Measurements from ENCODE around the gene IGDCC3. TPM values are rescaled to one million over a fixed set of nuclear protein-coding genes. Genes with fewer than 3 reads are reported as not detected.

The IGDCC3 gene
- total and polyA plus RNA-seq, 12 donors: under 0.01 to 0.57 (median 0.16) TPM; not detected in 4

DNA sequence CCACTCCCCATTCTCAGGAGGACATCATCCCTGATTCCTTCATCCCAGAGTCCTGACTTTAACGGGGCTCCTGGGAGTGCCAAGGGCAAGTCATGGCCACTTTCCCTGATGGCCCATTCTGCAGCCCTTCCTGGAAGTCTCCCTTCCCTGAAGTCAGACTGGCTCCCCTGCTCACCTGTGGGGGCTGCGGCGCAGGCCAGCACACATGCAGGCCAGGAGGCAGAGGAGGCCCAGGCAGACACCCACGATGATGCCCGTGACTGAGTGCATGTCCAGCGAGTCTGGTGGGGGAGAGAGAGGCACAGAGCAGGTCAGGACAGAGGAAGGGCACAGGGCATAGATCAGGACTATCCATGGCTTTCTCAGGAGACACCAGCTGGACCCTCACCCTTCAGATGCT is 8.6 kb upstream of the IGDCC3 start:
- no peaks in the 10 kb centered on the region for H3K9me3 ChIP-seq
- intact Hi-C loops (cut with DNase I): loop anchor here in 2 of 10 donors (5.0 kb wide), 2 partner anchors 69 to 199 kb away; partner anchors contain the start of gene CLPX (in 1 of the 2)
- peaks cover 7 to 25% (median 20%) of the 10 kb centered on the region in 9 donors for H3K4me1 ChIP-seq
- H3K36me3 ChIP-seq: no peaks in the 10 kb centered on the region
- H3K27me3 ChIP-seq: no peaks in the 10 kb centered on the region
- no peak for DNase-seq
- peak overlapping the region in 4 of 10 donors; percentile 21 to 56 (median 34) for H3K27ac ChIP-seq
- H3K4me3 ChIP-seq: no peak overlapping the region
- TF ChIP-seq, protein P1, sequence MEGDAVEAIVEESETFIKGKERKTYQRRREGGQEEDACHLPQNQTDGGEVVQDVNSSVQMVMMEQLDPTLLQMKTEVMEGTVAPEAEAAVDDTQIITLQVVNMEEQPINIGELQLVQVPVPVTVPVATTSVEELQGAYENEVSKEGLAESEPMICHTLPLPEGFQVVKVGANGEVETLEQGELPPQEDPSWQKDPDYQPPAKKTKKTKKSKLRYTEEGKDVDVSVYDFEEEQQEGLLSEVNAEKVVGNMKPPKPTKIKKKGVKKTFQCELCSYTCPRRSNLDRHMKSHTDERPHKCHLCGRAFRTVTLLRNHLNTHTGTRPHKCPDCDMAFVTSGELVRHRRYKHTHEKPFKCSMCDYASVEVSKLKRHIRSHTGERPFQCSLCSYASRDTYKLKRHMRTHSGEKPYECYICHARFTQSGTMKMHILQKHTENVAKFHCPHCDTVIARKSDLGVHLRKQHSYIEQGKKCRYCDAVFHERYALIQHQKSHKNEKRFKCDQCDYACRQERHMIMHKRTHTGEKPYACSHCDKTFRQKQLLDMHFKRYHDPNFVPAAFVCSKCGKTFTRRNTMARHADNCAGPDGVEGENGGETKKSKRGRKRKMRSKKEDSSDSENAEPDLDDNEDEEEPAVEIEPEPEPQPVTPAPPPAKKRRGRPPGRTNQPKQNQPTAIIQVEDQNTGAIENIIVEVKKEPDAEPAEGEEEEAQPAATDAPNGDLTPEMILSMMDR (IDR thresholded peaks at IDR 0.05): no peak
- WGBS, 2 donors: 70% methylated on average over 6 of the region's 6 CpGs
- no peak for ATAC-seq

DNA sequence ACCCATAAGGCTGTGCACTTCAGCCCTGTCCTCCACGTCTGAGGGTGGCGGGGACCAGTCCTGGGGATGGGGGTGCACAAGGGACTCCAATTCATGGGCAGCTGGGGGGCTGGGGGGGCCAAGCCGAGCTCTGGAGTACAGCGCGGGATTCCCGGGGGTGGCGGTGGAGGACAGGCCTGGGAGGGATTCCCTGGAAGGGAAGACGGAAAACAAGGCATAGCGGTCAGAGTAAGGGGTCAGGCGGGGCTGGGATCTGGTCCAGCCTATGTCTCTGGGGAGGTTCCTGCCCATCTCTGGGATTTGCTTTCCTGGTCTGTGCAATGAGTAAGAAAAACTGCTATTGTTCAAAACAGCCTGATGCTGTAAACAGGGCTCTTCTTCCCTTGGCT is 8.1 kb upstream of the IGDCC3 start:
- peak overlapping the region in 6 of 10 donors; percentile 21 to 56 (median 34) for H3K27ac ChIP-seq
- peak overlapping the region in 6 of 10 donors; percentile 31 to 48 (median 44) for H3K4me3 ChIP-seq
- intact Hi-C loops (cut with DNase I): loop anchor here (1.0 to 5.0 kb wide), 5 partner anchors 67 to 199 kb away; partner anchors contain the start of gene CLPX (in 1 of the 10)
- TF ChIP-seq, protein P1 (IDR thresholded peaks at IDR 0.05): no peak
- peaks cover 0 to 4% (median 0%) of the 10 kb centered on the region in 7 donors for H3K27me3 ChIP-seq
- no peaks in the 10 kb centered on the region for H3K36me3 ChIP-seq
- H3K4me1 ChIP-seq: peaks cover 7 to 25% (median 20%) of the 10 kb centered on the region in 9 donors
- ATAC-seq (peak; percentile 43 to 78 (median 64)), DNase-seq (peak; percentile 48 to 63)
- no peaks in the 10 kb centered on the region for H3K9me3 ChIP-seq
- WGBS, 2 donors: 21 to 29% methylated on average over 10 of the region's 10 CpGs

DNA sequence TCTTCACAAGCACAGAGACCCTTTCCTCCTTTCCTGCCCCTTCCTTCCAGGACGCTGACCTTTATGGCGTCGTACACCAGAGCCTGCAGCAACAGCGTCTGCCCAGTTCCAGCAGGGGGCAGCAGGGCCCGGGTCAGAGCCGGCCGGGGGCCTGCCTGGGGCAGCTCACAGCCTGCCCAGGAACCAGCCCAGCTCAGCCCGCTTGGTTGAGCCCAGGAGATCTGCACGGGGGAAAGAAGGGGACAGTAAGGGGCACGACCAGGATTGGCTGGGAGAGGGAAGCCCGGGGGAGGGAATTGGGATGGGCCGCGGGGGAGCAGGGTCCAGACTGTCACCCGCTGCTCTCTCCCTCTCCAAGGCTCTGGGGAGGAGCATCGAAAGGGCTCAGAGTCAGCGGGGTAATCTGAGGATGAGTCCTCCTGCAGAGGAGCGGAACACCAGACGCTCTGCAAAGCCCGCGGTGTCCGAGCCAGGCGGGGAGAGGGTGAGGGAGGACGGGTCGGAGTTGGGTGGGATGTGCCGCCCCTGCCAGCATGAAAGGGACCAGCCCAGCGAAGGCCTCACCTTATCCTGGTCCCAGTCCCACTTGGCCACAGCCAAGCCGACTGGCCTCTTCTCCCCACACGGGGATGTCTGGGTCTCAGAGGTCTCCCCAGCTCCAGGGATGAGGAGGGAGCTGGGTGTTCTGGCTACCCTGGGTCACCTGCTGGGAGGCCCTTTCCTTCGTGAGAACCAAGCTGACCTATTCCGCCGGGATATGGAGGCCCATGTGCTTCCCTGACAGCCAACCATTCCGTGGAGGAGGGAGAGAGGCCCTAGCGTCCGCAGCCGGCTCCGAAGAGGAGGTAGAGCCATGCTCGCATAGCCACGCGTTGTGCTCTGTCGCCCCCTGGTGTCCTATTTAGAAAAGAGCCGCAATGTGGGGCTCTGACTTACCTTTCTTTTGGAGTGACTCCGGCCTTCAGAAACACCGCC is 7.4 kb upstream of the IGDCC3 start:
- peak; percentile 84 to 90 for DNase-seq
- Histone ChIP-seq H3K27ac (peak overlapping the region in 8 of 10 donors; percentile 15 to 34 (median 30)), H3K36me3 (no peaks in the 10 kb centered on the region)

More for the DNA sequence above, 7.4 kb upstream of the IGDCC3 start:
- 14 to 15% methylated on average over 43 of the region's 43 CpGs for WGBS, 2 donors
- peaks cover 7 to 25% (median 20%) of the 10 kb centered on the region in 9 donors for H3K4me1 ChIP-seq
- H3K4me3 ChIP-seq: peak overlapping the region in 9 of 10 donors; percentile 18 to 48 (median 43)
- TF ChIP-seq, protein P1 (IDR thresholded peaks at IDR 0.05): peak; percentile 80 to 91 (median 83)
- intact Hi-C loops (cut with DNase I): loop anchor here (1.0 to 5.0 kb wide), 5 partner anchors 66 to 198 kb away; partner anchors contain the start of gene CLPX (in 1 of the 10)
- H3K27me3 ChIP-seq: peaks cover 0 to 11% (median 4%) of the 10 kb centered on the region in 7 donors
- ATAC-seq: peak; percentile 91 to 98 (median 96)
- H3K9me3 ChIP-seq: no peaks in the 10 kb centered on the region

All from heart right ventricle (tissue), 16 donors.